CD4-positive, CD25-positive, alpha-beta regulatory T cell (primary cell): ENCODE results near the gene YAP1. TPM values are rescaled to one million over a fixed set of nuclear protein-coding genes. Genes with fewer than 3 reads are reported as not detected.

Experiments used
- ATAC-seq, 2 donors: fragments of 150-1000 bp; cut with Tn5 transposase; one replicate each; pipeline ENCODE4 v1.10.0; 2021; ENCODE audit warnings: low read depth in 2 of 2, moderate number of reproducible peaks in 2 of 2, moderate library complexity in 1 of 2
- DNase-seq, 3 donors: peaks; one replicate each; pipeline versions ENCODE4 v3.0.0 to v3.0.0-alpha.2; 2012 to 2022; ENCODE audit warnings: mixed read lengths in 1 of 3
- H3K27ac ChIP-seq: one replicate; pipeline ENCODE4 v1.7.0; 2013; ENCODE audit warnings: mild to moderate bottlenecking, low read length; ENCODE audit not compliant: insufficient read depth, poor library complexity, severe bottlenecking
- H3K27me3 ChIP-seq: one replicate; pipeline ENCODE4 v1.7.0; 2013; ENCODE audit warnings: low read length; ENCODE audit not compliant: control insufficient read depth, insufficient read depth
- H3K36me3 ChIP-seq: one replicate; pipeline ENCODE4 v1.7.0; 2013; ENCODE audit warnings: mild to moderate bottlenecking, low read length, moderate library complexity; ENCODE audit not compliant: control insufficient read depth, insufficient read depth
- H3K4me1 ChIP-seq: 2 replicates; pipeline ENCODE4 v1.7.0; 2013; ENCODE audit warnings: mild to moderate bottlenecking, low read length; ENCODE audit not compliant: insufficient read depth, control insufficient read depth, poor library complexity, severe bottlenecking
- H3K4me3 ChIP-seq: one replicate; pipeline ENCODE4 v1.7.0; 2013; ENCODE audit warnings: low read depth, mild to moderate bottlenecking, low read length, moderate library complexity
- H3K9me3 ChIP-seq, 2 experiments: 1 replicate in 1 of 2; 2 replicates in 1 of 2; pipeline ENCODE4 v1.7.0; 2013; ENCODE audit warnings: low read length in 2 of 2, mild to moderate bottlenecking in 1 of 2, moderate library complexity in 1 of 2; ENCODE audit not compliant: control insufficient read depth in 2 of 2
- H3K27ac Mint-ChIP-seq, 3 donors: one replicate each; pipeline ENCODE4 v1.8.0; 2020 to 2022; ENCODE audit warnings: mild to moderate bottlenecking in 3 of 3, mixed read lengths in 3 of 3, moderate library complexity in 2 of 3
- H3K27me3 Mint-ChIP-seq: one replicate; pipeline ENCODE4 v1.8.0; 2022; ENCODE audit warnings: mild to moderate bottlenecking, mixed read lengths
- H3K36me3 Mint-ChIP-seq: one replicate; pipeline ENCODE4 v1.8.0; 2020; ENCODE audit warnings: mixed read lengths
- H3K4me1 Mint-ChIP-seq, 4 donors: one replicate each; pipeline ENCODE4 v1.8.0; 2020 to 2022; ENCODE audit warnings: mixed read lengths in 4 of 4, mild to moderate bottlenecking in 1 of 4
- H3K4me3 Mint-ChIP-seq, 4 donors: one replicate each; pipeline ENCODE4 v1.8.0; 2020 to 2022; ENCODE audit warnings: mild to moderate bottlenecking in 4 of 4, mixed read lengths in 4 of 4, moderate library complexity in 3 of 4
- H3K9me3 Mint-ChIP-seq, 7 donors: one replicate each; pipeline ENCODE4 v1.8.0; 2020 to 2022; ENCODE audit warnings: mixed read lengths in 7 of 7, mild to moderate bottlenecking in 3 of 7, moderate library complexity in 2 of 7
- polyA plus RNA-seq, 4 donors: library from polyadenylated mRNA; unstranded; fragments of 300-500 nt; fragmentation: Illumina TruSeq; gene quantifications; one replicate each; pipeline ENCODE4 v1.2.3, GENCODE V29; 2021
- total RNA-seq: library from RNA; stranded (reverse); gene quantifications from one replicate; pipeline ENCODE4 v1.2.3, GENCODE V29; 2022

The YAP1 gene
- total and polyA plus RNA-seq, 5 donors from 2014 or later, result not detected

DNA sequence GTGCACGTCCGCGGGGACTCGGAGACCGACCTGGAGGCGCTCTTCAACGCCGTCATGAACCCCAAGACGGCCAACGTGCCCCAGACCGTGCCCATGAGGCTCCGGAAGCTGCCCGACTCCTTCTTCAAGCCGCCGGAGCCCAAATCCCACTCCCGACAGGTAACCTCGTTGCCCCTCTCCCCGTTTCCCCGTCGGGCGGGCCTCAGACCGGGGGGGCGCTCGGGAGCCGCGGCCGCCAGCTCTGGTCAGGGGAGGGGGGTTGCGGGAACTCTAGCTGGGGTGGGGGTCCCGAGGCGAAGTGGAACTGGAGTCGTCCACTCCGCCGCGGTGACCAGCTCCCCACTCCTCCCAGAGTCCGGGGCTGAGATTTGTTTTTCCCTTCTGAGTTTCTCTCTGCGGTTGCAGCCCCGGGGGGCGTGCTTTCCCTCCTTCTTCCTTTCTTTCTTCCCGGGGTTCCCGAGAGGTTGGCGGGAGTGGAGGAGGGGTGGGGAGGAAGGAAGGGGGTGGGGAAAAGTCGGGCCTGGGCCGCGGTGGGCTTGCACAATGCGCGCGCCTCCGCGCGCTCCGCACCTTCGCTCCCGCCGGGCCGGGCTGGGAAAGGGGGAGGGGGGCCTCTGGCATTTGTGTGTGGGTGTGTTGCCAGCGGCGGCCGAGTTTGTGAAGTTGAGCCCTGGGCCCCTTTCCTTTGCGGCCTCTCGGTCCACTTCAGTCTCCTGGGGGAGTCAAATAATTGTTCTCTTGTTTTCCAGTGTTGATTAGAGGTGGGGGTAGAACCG, 952 bp downstream of the YAP1 start:
- peaks cover 0 to 23% (median 12%) of the 10 kb centered on the region in 4 donors for H3K4me1 Mint-ChIP-seq
- no peak for ATAC-seq

GRCh38 chr11:102111787-102112508, 1.7 kb downstream of the YAP1 start:
- H3K36me3 ChIP-seq, result no peaks in the 10 kb centered on the region
- no peak overlapping the region for H3K27ac ChIP-seq
- H3K27me3 ChIP-seq, result peaks cover 42% of the 10 kb centered on the region
- H3K4me1 Mint-ChIP-seq, result peaks cover 0 to 23% (median 12%) of the 10 kb centered on the region in 4 donors
- H3K36me3 Mint-ChIP-seq, result no peaks in the 10 kb centered on the region
- H3K27me3 Mint-ChIP-seq, result peaks cover 79% of the 10 kb centered on the region
- DNase-seq (peak in 1 of 3 donors; percentile 41), ATAC-seq (peak; percentile 37 to 72)
- H3K4me3 Mint-ChIP-seq, result peak overlapping the region; percentile 68 to 90 (median 86)
- no peak overlapping the region for H3K27ac Mint-ChIP-seq
- H3K4me1 ChIP-seq, result peaks cover 14% of the 10 kb centered on the region
- H3K4me3 ChIP-seq, result peak overlapping the region; percentile 29
- H3K9me3 Mint-ChIP-seq, result peaks cover 0 to 2% (median 0%) of the 10 kb centered on the region in 7 donors
- peaks cover 0 to 2% of the 10 kb centered on the region in 2 experiments for H3K9me3 ChIP-seq

More for the DNA sequence above, 952 bp downstream of the YAP1 start:
- H3K4me3 ChIP-seq, result peak overlapping the region; percentile 24
- Mint-ChIP-seq H3K27ac (no peak overlapping the region), H3K4me3 (peak overlapping the region; percentile 68 to 90 (median 86)), H3K9me3 (peaks cover 0 to 2% (median 0%) of the 10 kb centered on the region in 7 donors), H3K36me3 (no peaks in the 10 kb centered on the region), H3K27me3 (peaks cover 74% of the 10 kb centered on the region)
- peaks cover 14% of the 10 kb centered on the region for H3K4me1 ChIP-seq
- H3K27me3 ChIP-seq, result peaks cover 40% of the 10 kb centered on the region
- no peak overlapping the region for H3K27ac ChIP-seq
- H3K36me3 ChIP-seq, result no peaks in the 10 kb centered on the region
- DNase-seq, result peak in 1 of 3 donors; percentile 19
- H3K9me3 ChIP-seq, result peaks cover 0 to 2% of the 10 kb centered on the region in 2 experiments

- Mint-ChIP-seq H3K36me3 (no peaks in the 10 kb centered on the region), H3K27ac (no peak overlapping the region), H3K4me1 (peaks cover 0 to 23% (median 12%) of the 10 kb centered on the region in 4 donors), H3K4me3 (peak overlapping the region in 3 of 4 donors; percentile 68 to 90 (median 83)), H3K9me3 (peaks cover 0 to 5% (median 0%) of the 10 kb centered on the region in 7 donors), H3K27me3 (peaks cover 80% of the 10 kb centered on the region)
- DNase-seq (no peak), ATAC-seq (no peak)
- H3K4me1 ChIP-seq, result peaks cover 14% of the 10 kb centered on the region
- no peak overlapping the region for H3K4me3 ChIP-seq
- no peak overlapping the region for H3K27ac ChIP-seq
- H3K27me3 ChIP-seq, result peaks cover 44% of the 10 kb centered on the region
- H3K36me3 ChIP-seq, result no peaks in the 10 kb centered on the region
- H3K9me3 ChIP-seq, result peaks cover 0 to 2% of the 10 kb centered on the region in 2 experiments
Observed at GRCh38 chr11:102112509-102112821, 2.2 kb downstream of the YAP1 start.

GRCh38 chr11:102114032-102114431, 3.8 kb downstream of the YAP1 start:
- Histone ChIP-seq H3K4me3 (no peak overlapping the region), H3K27ac (no peak overlapping the region), H3K4me1 (peaks cover 14% of the 10 kb centered on the region), H3K27me3 (peaks cover 44% of the 10 kb centered on the region), H3K9me3 (peaks cover 0 to 2% of the 10 kb centered on the region in 2 experiments), H3K36me3 (no peaks in the 10 kb centered on the region)
- H3K9me3 Mint-ChIP-seq, result peaks cover 0 to 5% (median 0%) of the 10 kb centered on the region in 7 donors
- H3K4me3 Mint-ChIP-seq, result no peak overlapping the region
- H3K4me1 Mint-ChIP-seq, result peaks cover 0 to 23% (median 12%) of the 10 kb centered on the region in 4 donors
- no peaks in the 10 kb centered on the region for H3K36me3 Mint-ChIP-seq
- no peak for ATAC-seq
- H3K27me3 Mint-ChIP-seq, result peaks cover 77% of the 10 kb centered on the region
- no peak overlapping the region for H3K27ac Mint-ChIP-seq
- DNase-seq, result no peak

GRCh38 chr11:102115557-102115956, 5.3 kb downstream of the YAP1 start:
- ATAC-seq (no peak), DNase-seq (no peak)
- Mint-ChIP-seq H3K27ac (no peak overlapping the region), H3K4me1 (peaks cover 0 to 11% (median 8%) of the 10 kb centered on the region in 4 donors), H3K27me3 (peaks cover 62% of the 10 kb centered on the region), H3K36me3 (no peaks in the 10 kb centered on the region), H3K9me3 (peaks cover 0 to 5% (median 0%) of the 10 kb centered on the region in 7 donors), H3K4me3 (no peak overlapping the region)
- H3K27ac ChIP-seq, result no peak overlapping the region
- H3K9me3 ChIP-seq, result peaks cover 0 to 2% of the 10 kb centered on the region in 2 experiments
- peaks cover 43% of the 10 kb centered on the region for H3K27me3 ChIP-seq
- peaks cover 5% of the 10 kb centered on the region for H3K4me1 ChIP-seq
- H3K4me3 ChIP-seq, result no peak overlapping the region
- H3K36me3 ChIP-seq, result no peaks in the 10 kb centered on the region

DNA sequence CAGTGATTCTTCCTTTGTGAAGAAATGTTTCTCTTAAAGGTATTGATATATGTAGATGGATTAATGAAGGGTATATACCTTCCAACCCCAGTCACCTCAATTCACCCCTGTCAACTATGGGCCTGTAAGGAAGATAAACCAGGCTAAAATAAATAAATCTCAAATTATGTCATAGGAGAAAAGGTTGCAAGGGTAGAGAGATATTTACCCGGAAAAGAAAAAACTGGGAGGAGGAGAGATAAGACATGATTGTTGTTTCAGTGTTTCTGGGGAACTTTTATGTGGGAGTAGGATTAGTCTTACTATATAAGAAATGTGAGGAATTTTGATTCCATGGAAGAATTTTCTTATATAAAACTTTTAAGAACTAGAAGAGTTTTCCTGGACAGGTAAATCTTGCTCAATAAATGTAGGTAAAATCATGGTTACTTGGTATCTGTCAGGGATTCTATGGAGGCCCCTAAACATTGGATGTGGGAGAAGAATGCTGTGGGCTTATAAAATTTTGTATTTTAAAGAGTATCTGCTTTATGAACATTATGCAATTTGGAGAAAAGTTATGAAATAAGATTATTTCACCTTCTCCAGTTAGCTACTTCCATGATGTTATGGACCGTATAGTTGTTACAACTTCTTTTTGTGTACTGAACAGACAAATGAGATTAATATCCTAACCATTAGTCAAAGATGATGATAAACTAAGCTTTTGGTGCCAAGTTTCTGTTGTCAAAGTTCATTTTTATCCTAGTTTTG, 6.4 kb downstream of the YAP1 start:
- no peaks in the 10 kb centered on the region for H3K36me3 ChIP-seq
- DNase-seq, result no peak
- peaks cover 43% of the 10 kb centered on the region for H3K27me3 ChIP-seq
- no peak for ATAC-seq
- peaks cover 0 to 2% of the 10 kb centered on the region in 2 experiments for H3K9me3 ChIP-seq
- H3K27ac Mint-ChIP-seq, result no peak overlapping the region
- H3K4me3 Mint-ChIP-seq, result no peak overlapping the region
- no peak overlapping the region for H3K4me3 ChIP-seq
- H3K27me3 Mint-ChIP-seq, result peaks cover 67% of the 10 kb centered on the region
- H3K4me1 ChIP-seq, result no peaks in the 10 kb centered on the region
- H3K36me3 Mint-ChIP-seq, result no peaks in the 10 kb centered on the region
- H3K4me1 Mint-ChIP-seq, result peaks cover 0 to 11% (median 7%) of the 10 kb centered on the region in 4 donors
- peaks cover 0 to 5% (median 0%) of the 10 kb centered on the region in 7 donors for H3K9me3 Mint-ChIP-seq
- H3K27ac ChIP-seq, result no peak overlapping the region

DNA sequence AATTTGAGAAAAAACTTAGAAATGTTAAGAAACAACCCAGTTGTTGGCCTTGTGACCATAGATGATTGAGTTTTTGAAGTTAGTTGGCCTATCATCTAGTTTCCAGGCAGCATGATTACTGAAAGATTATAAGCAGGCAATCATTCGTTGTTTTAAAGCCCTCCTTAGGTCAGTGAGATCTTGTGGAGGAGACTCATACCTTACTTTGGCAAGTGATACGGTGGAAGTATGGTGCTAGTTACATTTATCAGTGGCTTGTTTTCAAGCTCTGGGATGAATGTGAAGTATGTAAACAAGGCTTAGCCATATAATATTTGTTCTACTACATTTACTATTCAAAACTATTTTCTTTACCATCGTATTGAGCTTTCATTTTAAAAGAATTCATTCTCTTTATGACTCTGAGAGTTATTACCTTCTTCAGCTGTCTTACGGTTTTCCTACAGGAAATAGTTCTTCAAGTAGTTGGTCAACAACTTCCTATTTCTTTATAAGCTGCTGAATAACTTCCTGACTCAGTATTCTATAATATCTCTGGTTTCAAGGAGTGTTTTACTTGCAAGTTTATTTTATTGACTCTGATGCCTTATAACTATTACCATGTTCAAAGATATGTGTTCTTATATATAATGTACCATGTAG, 7.3 kb downstream of the YAP1 start:
- Mint-ChIP-seq H3K9me3 (peaks cover 0 to 2% (median 0%) of the 10 kb centered on the region in 7 donors), H3K27me3 (peaks cover 58% of the 10 kb centered on the region), H3K4me1 (peaks cover 0 to 1% (median under 1%) of the 10 kb centered on the region in 4 donors), H3K36me3 (no peaks in the 10 kb centered on the region), H3K27ac (no peak overlapping the region), H3K4me3 (no peak overlapping the region)
- Histone ChIP-seq H3K27ac (no peak overlapping the region), H3K27me3 (peaks cover 34% of the 10 kb centered on the region), H3K4me1 (no peaks in the 10 kb centered on the region), H3K36me3 (no peaks in the 10 kb centered on the region), H3K9me3 (peaks cover 0 to 2% of the 10 kb centered on the region in 2 experiments), H3K4me3 (no peak overlapping the region)
- no peak for ATAC-seq
- DNase-seq, result no peak
